AG08395 (cell line): ENCODE measurements around the gene PLEKHO1.
A peak's percentile ranks its signal among the peaks of the same experiment; 100 is the strongest.
"Not testable (repeated sequence)": the region's sequence is repeated elsewhere in the genome, so short reads cannot be mapped to it uniquely, and the experiment has no call there.

Experiments used
- DNase-seq: peaks from one replicate; pipeline ENCODE4 v3.0.0; 2012; ENCODE audit warnings: mixed read lengths, low spot score

PLEKHO1 gene

GRCh38 chr1:150173141-150173585, 23.4 kb downstream of the PLEKHO1 start:
- DNase-seq, result no peak

- no peak for DNase-seq
Observed at GRCh38 chr1:150176593-150176992, 26.9 kb downstream of the PLEKHO1 start.

GRCh38 chr1:150178548-150178947, 28.8 kb downstream of the PLEKHO1 start:
- no peak for DNase-seq

GRCh38 chr1:150179867-150180266, 30.2 kb downstream of the PLEKHO1 start:
- no peak for DNase-seq

GRCh38 chr1:150180474-150180873, 30.8 kb downstream of the PLEKHO1 start:
- DNase-seq, result no peak

GRCh38 chr1:150182247-150182646, 32.5 kb downstream of the PLEKHO1 start:
- DNase-seq, result no peak

GRCh38 chr1:150183061-150183460, 33.3 kb downstream of the PLEKHO1 start:
- DNase-seq, result no peak

GRCh38 chr1:150185481-150185880, 35.8 kb downstream of the PLEKHO1 start:
- DNase-seq, result no peak

GRCh38 chr1:150186438-150186788, 36.7 kb downstream of the PLEKHO1 start:
- not testable (repeated sequence) for DNase-seq

- peak; percentile 53 for DNase-seq
Observed at GRCh38 chr1:150186789-150187559, 37.3 kb downstream of the PLEKHO1 start.

GRCh38 chr1:150187560-150187931, 37.8 kb downstream of the PLEKHO1 start:
- no peak for DNase-seq

GRCh38 chr1:150192012-150192411, 42.3 kb downstream of the PLEKHO1 start:
- peak; percentile 65 for DNase-seq

GRCh38 chr1:150194381-150195031, 44.8 kb downstream of the PLEKHO1 start:
- DNase-seq, result peak; percentile 22

GRCh38 chr1:150196417-150196816, 46.7 kb downstream of the PLEKHO1 start:
- no peak for DNase-seq

GRCh38 chr1:150207281-150207971, 57.7 kb downstream of the PLEKHO1 start:
- DNase-seq, result no peak

- not testable (repeated sequence) for DNase-seq
Observed at GRCh38 chr1:150208460-150208859, 58.7 kb downstream of the PLEKHO1 start.
